HCEC 1CT (cell line): Measurements from ENCODE around the gene USP46.

Experiments
- DNase-seq: peaks from one replicate; pipeline ENCODE4 v3.0.0-alpha.2; 2017

The USP46 gene

GRCh38 chr4:52568351-52568750 lies 90.8 kb downstream of the USP46 start:
- no peak for DNase-seq

- peak; percentile 72 for DNase-seq
Measured at GRCh38 chr4:52566136-52567031, 92.7 kb downstream of the USP46 start.

GRCh38 chr4:52560844-52561280 lies 98.2 kb downstream of the USP46 start:
- peak; percentile 55 for DNase-seq

GRCh38 chr4:52555356-52555716 lies 103.8 kb downstream of the USP46 start:
- no peak for DNase-seq

GRCh38 chr4:52554612-52555355 lies 104.3 kb downstream of the USP46 start:
- DNase-seq = no peak

GRCh38 chr4:52552778-52553177 lies 106.3 kb downstream of the USP46 start:
- no peak for DNase-seq

GRCh38 chr4:52551487-52551886 lies 107.6 kb downstream of the USP46 start:
- no peak for DNase-seq

- no peak for DNase-seq
Measured at GRCh38 chr4:52550186-52550585, 108.9 kb downstream of the USP46 start.

- DNase-seq = no peak
Measured at GRCh38 chr4:52548818-52549570, 110.1 kb downstream of the USP46 start.

- DNase-seq = no peak
Measured at GRCh38 chr4:52546449-52546848, 112.7 kb downstream of the USP46 start.

GRCh38 chr4:52545099-52546069 lies 113.7 kb downstream of the USP46 start:
- peak; percentile 24 for DNase-seq
